Heart left ventricle (tissue), 13 donors: ENCODE data around the gene TBC1D19.

ENCODE experiments used
- POLR2A ChIP-seq, 2 donors: fragments of 450-650 bp; IDR thresholded peaks; one replicate each; pipeline ENCODE4 v1.6.1; 2017; ENCODE audit warnings: antibody characterized with exemption in 2 of 2, mild to moderate bottlenecking in 2 of 2, moderate library complexity in 2 of 2
- TF ChIP-seq, protein P1 (sequence below), 12 donors: fragments of 200-600 bp; sonication (generic) in 4 of 12; IDR thresholded peaks; one replicate each; pipeline versions ENCODE4 v1.5.0 to v1.8.0; 2018 to 2022; ENCODE audit warnings: antibody characterized with exemption in 12 of 12, mild to moderate bottlenecking in 5 of 12
- donor health status: ischemic (EF 13 %, LVEDD 7.1; RV severe dilation, severe dysfunction).
- donor health status: DM: no; HTN: yes; CAD: no.
- donor health status: DM: no; HTN: no; CAD: no.
- donor health status: ischemic (EF 25% LVEDD 6.9; RV normal size, moderate dysfunction).
- donor health status: ischemic (EF 25% LVEDD 5.7; RV mildly dilated, moderate dysfunction).
- donor health status: ischemic (EF 35%, LVEDD 5.7; RV mildly dilated, moderate dysfunction).
- donor health status: nonischemic (EF 11% LVEDD 7.7; RV severe dilation, severe dysfunction).
- donor health status: DM: yes; HTN: yes; CAD: no.
- donor health status: PGD.
- donor health status: ischemic (EF 29% LVEDD 5.4; RV normal size, mild dysfunction).
- donor health status: nonischemic (EF 23%, LVEDD 6.1; RV moderate dilation, normal function).

DNA sequence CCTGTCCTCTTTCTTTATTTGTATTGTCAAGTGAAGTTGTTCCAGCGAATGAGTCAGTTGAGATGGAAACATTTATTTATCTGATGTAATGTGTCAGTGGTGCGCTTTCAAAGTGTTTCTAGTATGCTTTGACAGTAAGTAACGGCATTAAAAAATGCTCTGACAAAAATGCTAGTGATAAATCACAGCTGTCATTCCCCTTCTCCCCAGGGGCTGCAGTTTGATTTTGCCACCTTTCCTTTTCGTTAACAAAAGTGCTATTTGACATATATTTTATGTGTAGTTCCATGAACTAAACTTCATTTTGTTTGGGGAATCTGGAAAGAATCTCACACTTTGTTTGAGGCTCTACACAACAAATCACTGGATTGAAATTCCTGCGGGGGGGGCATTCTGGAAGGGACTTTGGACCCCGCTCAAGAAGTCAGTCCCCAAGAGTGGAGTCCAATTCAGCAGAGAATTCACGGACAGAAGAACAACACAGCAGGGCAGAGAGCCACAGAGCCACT lies 7.6 kb upstream of the TBC1D19 start:
- TF ChIP-seq, protein P1, sequence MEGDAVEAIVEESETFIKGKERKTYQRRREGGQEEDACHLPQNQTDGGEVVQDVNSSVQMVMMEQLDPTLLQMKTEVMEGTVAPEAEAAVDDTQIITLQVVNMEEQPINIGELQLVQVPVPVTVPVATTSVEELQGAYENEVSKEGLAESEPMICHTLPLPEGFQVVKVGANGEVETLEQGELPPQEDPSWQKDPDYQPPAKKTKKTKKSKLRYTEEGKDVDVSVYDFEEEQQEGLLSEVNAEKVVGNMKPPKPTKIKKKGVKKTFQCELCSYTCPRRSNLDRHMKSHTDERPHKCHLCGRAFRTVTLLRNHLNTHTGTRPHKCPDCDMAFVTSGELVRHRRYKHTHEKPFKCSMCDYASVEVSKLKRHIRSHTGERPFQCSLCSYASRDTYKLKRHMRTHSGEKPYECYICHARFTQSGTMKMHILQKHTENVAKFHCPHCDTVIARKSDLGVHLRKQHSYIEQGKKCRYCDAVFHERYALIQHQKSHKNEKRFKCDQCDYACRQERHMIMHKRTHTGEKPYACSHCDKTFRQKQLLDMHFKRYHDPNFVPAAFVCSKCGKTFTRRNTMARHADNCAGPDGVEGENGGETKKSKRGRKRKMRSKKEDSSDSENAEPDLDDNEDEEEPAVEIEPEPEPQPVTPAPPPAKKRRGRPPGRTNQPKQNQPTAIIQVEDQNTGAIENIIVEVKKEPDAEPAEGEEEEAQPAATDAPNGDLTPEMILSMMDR (IDR thresholded peaks at IDR 0.05) = no peak
- TF ChIP-seq POLR2A (IDR thresholded peaks at IDR 0.05) = no peak
